Measurements from ENCODE around the gene ODF4.

- TF ChIP-seq TAF1 (IDR thresholded peaks at IDR 0.05; ENCODE audit: borderline replicate concordance, insufficient read depth, low read length) (no peak), POLR2AphosphoS5 (IDR thresholded peaks at IDR 0.05; ENCODE audit: low read depth, low read length) (no peak), SIN3A (IDR thresholded peaks at IDR 0.05; ENCODE audit: borderline replicate concordance, insufficient read depth, low read length) (no peak), REST (IDR thresholded peaks at IDR 0.05; ENCODE audit: insufficient read depth in 1 of 2, low read depth in 2 of 2, low read length in 2 of 2) (no peak), FOXP2 (optimal IDR thresholded peaks at IDR 0.05; ENCODE audit: borderline replicate concordance, extremely low read depth, extremely low read length, insufficient read depth) (no peak)
These were observed 14.1 kb downstream of the ODF4 start for GRCh38 chr17:8353736-8354135.

All from PFSK-1 (cell line).